A549 (cell line): ENCODE measurements around the gene LYZL6. TPM values are rescaled to one million over a fixed set of nuclear protein-coding genes. Genes with fewer than 3 reads are reported as not detected.

ENCODE experiments used
- ATAC-seq, 2 experiments: fragments of 200-7000 bp in 1 of 2; fragments of >200 bp in 1 of 2; cut with Nextera tagmentation in 1 of 2; cut with Tn5 transposase in 1 of 2; 3 replicates each; pipeline versions ENCODE4 v1.8.0 to v1.9.1; 2018 to 2020; ENCODE audit warnings: mild to moderate bottlenecking in 1 of 2, moderate library complexity in 1 of 2
- CTCF ChIA-PET: fragments of 300-600 bp; sonication (Branson Sonifier 250); formaldehyde crosslinking; extraction: SDS; loops from one replicate; lab custom pipeline; 2021; ENCODE audit warnings: antibody characterized with exemption, inconsistent platforms; lab: Yijun Ruan, JAX
- POLR2A ChIA-PET: fragments of 350-600 bp; formaldehyde crosslinking; extraction: SDS; loops from one replicate; lab custom pipeline; 2021; ENCODE audit warnings: antibody characterized with exemption, inconsistent platforms; lab: Yijun Ruan, JAX
- DNase-seq, 2 experiments: peaks; one replicate each; pipeline versions ENCODE4 v3.0.0 to v3.0.0-alpha.2; 2011 to 2016; ENCODE audit warnings: low read depth in 1 of 2, low spot score in 1 of 2
- FAIRE-seq: peaks from 2 replicates; lab custom pipeline; 2011; peaks lifted over from hg19 to GRCh38; lab: Jason Lieb, UNC
- H3K27ac ChIP-seq, 2 experiments: fragments of >200 bp; sonication (Bioruptor Twin); formaldehyde crosslinking; 3 replicates each; pipeline ENCODE4 v1.5.1; 2016 to 2017
- H3K4me1 ChIP-seq: fragments of >200 bp; sonication (Bioruptor Twin); formaldehyde crosslinking; 3 replicates; pipeline ENCODE4 v1.6.1; 2016
- H3K4me2 ChIP-seq: fragments of >200 bp; sonication (Bioruptor Twin); formaldehyde crosslinking; 3 replicates; pipeline ENCODE4 v1.6.1; 2016
- H3K4me3 ChIP-seq: fragments of >200 bp; sonication (Bioruptor Twin); formaldehyde crosslinking; 3 replicates; pipeline ENCODE4 v1.5.1; 2016
- H3K9me3 ChIP-seq: fragments of >200 bp; sonication (Bioruptor Twin); formaldehyde crosslinking; 3 replicates; pipeline ENCODE4 v1.6.1; 2016
- CHD2 ChIP-seq: fragments of 150-350 bp; IDR thresholded peaks from 2 replicates; pipeline ENCODE4 v1.6.1; 2014; ENCODE audit warnings: low read length; ENCODE audit not compliant: partially characterized antibody
- EHF ChIP-seq: fragments of 250-450 bp; sonication (Bioruptor Pico); IDR thresholded peaks from 2 replicates; pipeline ENCODE4 v1.5.0; 2020; ENCODE audit warnings: mild to moderate bottlenecking
- EHMT2 ChIP-seq: fragments of 200-600 bp; sonication (generic); IDR thresholded peaks from 2 replicates; pipeline ENCODE4 v1.6.1; 2016; ENCODE audit warnings: antibody characterized with exemption, low read depth, mild to moderate bottlenecking, moderate library complexity
- EP300 ChIP-seq, 2 experiments: fragments of >200 bp; sonication (Bioruptor Twin); formaldehyde crosslinking; IDR thresholded peaks; 2 replicates in 1 of 2; 3 replicates in 1 of 2; pipeline ENCODE4 v1.6.1; 2016 to 2017
- ESRRA ChIP-seq: fragments of 150-350 bp; IDR thresholded peaks from 2 replicates; pipeline ENCODE4 v1.6.1; 2014; ENCODE audit warnings: mild to moderate bottlenecking, low read length, borderline replicate concordance
- HOXB13 ChIP-seq: fragments of 250-450 bp; sonication (Bioruptor Pico); IDR thresholded peaks from 2 replicates; pipeline ENCODE4 v1.5.0; 2020; ENCODE audit warnings: low read depth, mild to moderate bottlenecking, moderate library complexity
- JUN ChIP-seq, 2 experiments: fragments of >200 bp; sonication (Bioruptor Twin); formaldehyde crosslinking; IDR thresholded peaks; 2 replicates in 1 of 2; 3 replicates in 1 of 2; pipeline ENCODE4 v1.6.1; 2016 to 2017
- KDM5A ChIP-seq: fragments of 200-600 bp; sonication (generic); IDR thresholded peaks from 2 replicates; pipeline ENCODE4 v1.6.1; 2016; ENCODE audit warnings: antibody characterized with exemption, mild to moderate bottlenecking
- MAFK ChIP-seq: fragments of 450-650 bp; IDR thresholded peaks from 2 replicates; pipeline ENCODE4 v1.6.1; 2014; ENCODE audit not compliant: partially characterized antibody
- NFE2L2 ChIP-seq: fragments of 150-350 bp; conservative IDR thresholded peaks from 2 replicates; pipeline ENCODE4 v1.6.1; 2014; ENCODE audit warnings: low read length
- NPAS2 ChIP-seq: fragments of 250-450 bp; sonication (Bioruptor Pico); IDR thresholded peaks from 2 replicates; pipeline ENCODE4 v1.8.0; 2022; ENCODE audit warnings: mild to moderate bottlenecking, moderate library complexity, borderline replicate concordance
- POLR2A ChIP-seq: IDR thresholded peaks from 2 replicates; pipeline ENCODE4 v1.6.1; 2012; ENCODE audit warnings: mild to moderate bottlenecking, low read length
- RAD21 ChIP-seq, 2 experiments: fragments of >200 bp in 1 of 2; sonication (Bioruptor Twin) in 1 of 2; formaldehyde crosslinking in 1 of 2; IDR thresholded peaks in 1 of 2; conservative IDR thresholded peaks in 1 of 2; 2 replicates in 1 of 2; 3 replicates in 1 of 2; pipeline ENCODE4 v1.6.1; 2012 to 2018; ENCODE audit warnings: inconsistent platforms in 1 of 2
- SREBF2 ChIP-seq: fragments of 450-650 bp; IDR thresholded peaks from 2 replicates; pipeline ENCODE4 v1.6.1; 2014; ENCODE audit warnings: mild to moderate bottlenecking, moderate library complexity
- TFCP2L1 ChIP-seq: fragments of 250-450 bp; sonication (Bioruptor Pico); IDR thresholded peaks from 2 replicates; pipeline ENCODE4 v1.5.0; 2021; ENCODE audit warnings: mild to moderate bottlenecking
- WGBS: methylation state at CpG from one replicate; pipeline ENCODE4 v1.1.6; 2017; ENCODE audit errors: missing lambda C conversion rate; 5-methylcytosine and 5-hydroxymethylcytosine counted together
- polyA plus RNA-seq, 4 experiments: library from polyadenylated mRNA; depleted of rRNA in 3 of 4; stranded (reverse); fragments of >200 nt; fragmentation: RNase III in 1 of 4; extraction: RNeasy Plus Mini Kit Qiagen cat#74134 plus additional on column Dnase treatment in 1 of 4; gene quantifications; 2 replicates in 3 of 4; 3 replicates in 1 of 4; pipeline ENCODE4 v1.2.3, GENCODE V29; 2011 to 2017
- TF ChIP-seq, protein P1 (sequence below): fragments of 200-600 bp; sonication (generic); IDR thresholded peaks from 2 replicates; pipeline ENCODE4 v1.6.1; 2016; ENCODE audit warnings: antibody characterized with exemption, mild to moderate bottlenecking, moderate library complexity
- TF ChIP-seq, protein P2 (sequence below): fragments of 250-450 bp; sonication (Bioruptor Pico); IDR thresholded peaks from 2 replicates; pipeline ENCODE4 v1.5.0; 2020; ENCODE audit warnings: low read depth, mild to moderate bottlenecking, moderate library complexity
- TF ChIP-seq, protein P3 (sequence below): fragments of >200 bp; sonication (Bioruptor Twin); formaldehyde crosslinking; IDR thresholded peaks from 3 replicates; pipeline ENCODE4 v1.6.1; 2016
- TF ChIP-seq, protein P4 (sequence below): fragments of 250-450 bp; sonication (Bioruptor Pico); IDR thresholded peaks from 2 replicates; pipeline ENCODE4 v1.5.0; 2021; ENCODE audit warnings: mild to moderate bottlenecking, moderate library complexity, borderline replicate concordance

The LYZL6 gene
- polyA plus RNA-seq, 2 of the 4 experiments (the other 2 are of a cell fraction) = not detected

DNA sequence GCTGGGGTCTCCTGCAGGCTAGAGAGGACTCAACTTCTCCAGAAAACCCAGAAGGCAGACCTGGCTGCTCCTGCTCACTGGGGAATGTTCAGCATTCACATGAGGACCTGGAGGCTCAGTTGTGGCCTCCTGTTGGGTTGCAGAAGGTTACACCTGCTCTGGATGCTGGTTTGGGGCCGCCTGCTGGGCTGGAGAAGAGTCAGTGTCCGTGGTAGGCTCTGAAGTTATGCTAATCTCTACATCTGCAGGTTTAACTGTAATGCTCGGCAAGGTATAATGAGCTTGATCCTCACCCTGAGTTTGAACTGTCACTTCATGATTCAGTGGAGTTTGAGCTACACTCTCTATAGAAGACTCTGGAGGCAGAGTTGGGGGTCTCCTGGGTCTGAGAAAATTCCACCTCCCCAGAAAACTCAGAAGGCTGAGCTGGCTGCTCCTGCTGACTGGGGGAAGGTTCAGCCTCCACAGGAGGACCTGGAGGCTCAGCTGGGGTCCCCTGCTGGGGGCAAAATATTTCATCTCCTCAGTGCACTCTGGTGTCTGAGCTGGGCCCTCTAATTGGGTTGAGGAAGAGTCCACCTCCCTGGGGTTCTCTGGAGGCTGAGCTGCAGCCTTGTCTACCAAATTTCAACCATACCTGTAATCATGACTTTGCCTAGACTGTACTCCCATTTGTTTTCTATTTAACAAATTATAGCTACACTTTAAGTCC, 36.4 kb downstream of the LYZL6 start:
- ChIA-PET POLR2A (no interaction called here), CTCF (interaction anchor here (0.9 to 1.5 kb wide), 4 partner anchors 9 to 576 kb away, joined by 3 to 5 read pairs (median 4); no protein-coding TSS in a partner anchor)
- H3K9me3 ChIP-seq = no peaks in the 10 kb centered on the region
- FAIRE-seq = no peak
- no peak for ATAC-seq
- 32% methylated on average over 3 of the region's 3 CpGs for WGBS
- no peak overlapping the region for H3K27ac ChIP-seq
- no peak overlapping the region for H3K4me3 ChIP-seq
- DNase-seq = no peak
- no peak overlapping the region for H3K4me2 ChIP-seq
- TF ChIP-seq, protein P1, sequence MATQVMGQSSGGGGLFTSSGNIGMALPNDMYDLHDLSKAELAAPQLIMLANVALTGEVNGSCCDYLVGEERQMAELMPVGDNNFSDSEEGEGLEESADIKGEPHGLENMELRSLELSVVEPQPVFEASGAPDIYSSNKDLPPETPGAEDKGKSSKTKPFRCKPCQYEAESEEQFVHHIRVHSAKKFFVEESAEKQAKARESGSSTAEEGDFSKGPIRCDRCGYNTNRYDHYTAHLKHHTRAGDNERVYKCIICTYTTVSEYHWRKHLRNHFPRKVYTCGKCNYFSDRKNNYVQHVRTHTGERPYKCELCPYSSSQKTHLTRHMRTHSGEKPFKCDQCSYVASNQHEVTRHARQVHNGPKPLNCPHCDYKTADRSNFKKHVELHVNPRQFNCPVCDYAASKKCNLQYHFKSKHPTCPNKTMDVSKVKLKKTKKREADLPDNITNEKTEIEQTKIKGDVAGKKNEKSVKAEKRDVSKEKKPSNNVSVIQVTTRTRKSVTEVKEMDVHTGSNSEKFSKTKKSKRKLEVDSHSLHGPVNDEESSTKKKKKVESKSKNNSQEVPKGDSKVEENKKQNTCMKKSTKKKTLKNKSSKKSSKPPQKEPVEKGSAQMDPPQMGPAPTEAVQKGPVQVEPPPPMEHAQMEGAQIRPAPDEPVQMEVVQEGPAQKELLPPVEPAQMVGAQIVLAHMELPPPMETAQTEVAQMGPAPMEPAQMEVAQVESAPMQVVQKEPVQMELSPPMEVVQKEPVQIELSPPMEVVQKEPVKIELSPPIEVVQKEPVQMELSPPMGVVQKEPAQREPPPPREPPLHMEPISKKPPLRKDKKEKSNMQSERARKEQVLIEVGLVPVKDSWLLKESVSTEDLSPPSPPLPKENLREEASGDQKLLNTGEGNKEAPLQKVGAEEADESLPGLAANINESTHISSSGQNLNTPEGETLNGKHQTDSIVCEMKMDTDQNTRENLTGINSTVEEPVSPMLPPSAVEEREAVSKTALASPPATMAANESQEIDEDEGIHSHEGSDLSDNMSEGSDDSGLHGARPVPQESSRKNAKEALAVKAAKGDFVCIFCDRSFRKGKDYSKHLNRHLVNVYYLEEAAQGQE = no peak
- TF ChIP-seq SREBF2 (no peak), TFCP2L1 (CRISPR knock-in tag) (no peak), NFE2L2 (no peak), EHF (no peak), EP300 (IDR thresholded peaks at IDR 0.05) (no peak), ESRRA (no peak), NPAS2 (CRISPR knock-in tag) (no peak)
- TF ChIP-seq, protein P2, sequence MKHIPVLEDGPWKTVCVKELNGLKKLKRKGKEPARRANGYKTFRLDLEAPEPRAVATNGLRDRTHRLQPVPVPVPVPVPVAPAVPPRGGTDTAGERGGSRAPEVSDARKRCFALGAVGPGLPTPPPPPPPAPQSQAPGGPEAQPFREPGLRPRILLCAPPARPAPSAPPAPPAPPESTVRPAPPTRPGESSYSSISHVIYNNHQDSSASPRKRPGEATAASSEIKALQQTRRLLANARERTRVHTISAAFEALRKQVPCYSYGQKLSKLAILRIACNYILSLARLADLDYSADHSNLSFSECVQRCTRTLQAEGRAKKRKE = no peak
- H3K4me1 ChIP-seq = no peaks in the 10 kb centered on the region

DNA sequence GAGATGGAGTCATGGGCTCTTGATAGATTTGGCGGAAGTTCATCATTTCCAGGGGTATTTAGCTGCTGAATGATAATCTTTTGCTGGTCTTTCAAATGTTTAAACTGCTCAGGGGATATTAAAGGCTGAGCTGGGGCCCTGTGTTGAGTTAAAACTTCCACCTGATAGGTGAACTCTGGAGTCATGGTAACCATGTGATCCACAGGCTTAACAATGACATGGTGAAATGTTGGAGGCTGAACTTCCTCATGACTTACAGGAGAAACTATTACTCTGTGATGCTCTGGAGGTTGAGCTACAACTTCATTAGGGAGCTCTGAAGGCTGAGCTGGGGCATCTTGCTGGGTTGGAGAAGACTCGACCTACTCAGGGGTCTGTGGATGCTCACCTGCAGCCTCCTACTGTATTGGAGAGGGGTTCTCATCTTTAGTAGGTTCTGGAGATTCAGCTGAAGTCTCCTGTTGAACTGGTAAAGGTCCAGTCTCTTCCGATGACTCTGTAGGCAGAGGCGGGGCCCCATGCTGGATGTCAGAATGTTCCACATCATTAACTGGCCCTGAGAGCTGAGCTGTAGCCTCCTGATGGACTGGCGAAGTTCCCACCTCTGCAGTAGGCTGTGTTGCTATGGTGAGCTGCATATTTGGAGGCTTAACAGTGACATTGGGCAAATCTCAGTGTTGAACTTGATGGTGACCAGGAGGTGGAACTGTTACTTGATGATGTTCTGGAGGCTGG, 37.2 kb downstream of the LYZL6 start:
- Histone ChIP-seq H3K4me3 (no peak overlapping the region), H3K4me2 (no peak overlapping the region), H3K9me3 (no peaks in the 10 kb centered on the region), H3K27ac (no peak overlapping the region), H3K4me1 (no peaks in the 10 kb centered on the region)
- WGBS = 33% methylated on average over 5 of the region's 5 CpGs
- FAIRE-seq (no peak), DNase-seq (no peak), ATAC-seq (no peak; a peak in 1 of 6 replicates)
- TF ChIP-seq KDM5A (no peak), POLR2A (no peak), HOXB13 (CRISPR knock-in tag) (no peak), CHD2 (no peak), EP300 (IDR thresholded peaks at IDR 0.05) (no peak), JUN (IDR thresholded peaks at IDR 0.05) (no peak), SREBF2 (no peak), MAFK (no peak), RAD21 (conservative IDR thresholded peaks at IDR 0.05 in 1 of 2, IDR thresholded peaks at IDR 0.05 in 1 of 2) (no peak), EHMT2 (no peak)
- TF ChIP-seq, protein P3, sequence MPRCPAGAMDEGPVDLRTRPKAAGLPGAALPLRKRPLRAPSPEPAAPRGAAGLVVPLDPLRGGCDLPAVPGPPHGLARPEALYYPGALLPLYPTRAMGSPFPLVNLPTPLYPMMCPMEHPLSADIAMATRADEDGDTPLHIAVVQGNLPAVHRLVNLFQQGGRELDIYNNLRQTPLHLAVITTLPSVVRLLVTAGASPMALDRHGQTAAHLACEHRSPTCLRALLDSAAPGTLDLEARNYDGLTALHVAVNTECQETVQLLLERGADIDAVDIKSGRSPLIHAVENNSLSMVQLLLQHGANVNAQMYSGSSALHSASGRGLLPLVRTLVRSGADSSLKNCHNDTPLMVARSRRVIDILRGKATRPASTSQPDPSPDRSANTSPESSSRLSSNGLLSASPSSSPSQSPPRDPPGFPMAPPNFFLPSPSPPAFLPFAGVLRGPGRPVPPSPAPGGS = no peak
- TF ChIP-seq, protein P4, sequence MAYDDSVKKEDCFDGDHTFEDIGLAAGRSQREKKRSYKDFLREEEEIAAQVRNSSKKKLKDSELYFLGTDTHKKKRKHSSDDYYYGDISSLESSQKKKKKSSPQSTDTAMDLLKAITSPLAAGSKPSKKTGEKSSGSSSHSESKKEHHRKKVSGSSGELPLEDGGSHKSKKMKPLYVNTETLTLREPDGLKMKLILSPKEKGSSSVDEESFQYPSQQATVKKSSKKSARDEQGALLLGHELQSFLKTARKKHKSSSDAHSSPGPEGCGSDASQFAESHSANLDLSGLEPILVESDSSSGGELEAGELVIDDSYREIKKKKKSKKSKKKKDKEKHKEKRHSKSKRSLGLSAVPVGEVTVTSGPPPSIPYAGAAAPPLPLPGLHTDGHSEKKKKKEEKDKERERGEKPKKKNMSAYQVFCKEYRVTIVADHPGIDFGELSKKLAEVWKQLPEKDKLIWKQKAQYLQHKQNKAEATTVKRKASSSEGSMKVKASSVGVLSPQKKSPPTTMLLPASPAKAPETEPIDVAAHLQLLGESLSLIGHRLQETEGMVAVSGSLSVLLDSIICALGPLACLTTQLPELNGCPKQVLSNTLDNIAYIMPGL (CRISPR knock-in tag) = no peak
- ChIA-PET POLR2A (no interaction called here), CTCF (interaction anchor here (0.6 to 1.5 kb wide), 3 partner anchors 9 to 63 kb away, joined by 3 to 4 read pairs (median 3); no protein-coding TSS in a partner anchor)
